ENCODE results near the gene STUB1. TPM values are rescaled to one million over a fixed set of nuclear protein-coding genes. Genes with fewer than 3 reads are reported as not detected.

Gene STUB1
- total and polyA plus RNA-seq, 4 donors = 32.4 to 74.4 (median 50.2) TPM

DNA sequence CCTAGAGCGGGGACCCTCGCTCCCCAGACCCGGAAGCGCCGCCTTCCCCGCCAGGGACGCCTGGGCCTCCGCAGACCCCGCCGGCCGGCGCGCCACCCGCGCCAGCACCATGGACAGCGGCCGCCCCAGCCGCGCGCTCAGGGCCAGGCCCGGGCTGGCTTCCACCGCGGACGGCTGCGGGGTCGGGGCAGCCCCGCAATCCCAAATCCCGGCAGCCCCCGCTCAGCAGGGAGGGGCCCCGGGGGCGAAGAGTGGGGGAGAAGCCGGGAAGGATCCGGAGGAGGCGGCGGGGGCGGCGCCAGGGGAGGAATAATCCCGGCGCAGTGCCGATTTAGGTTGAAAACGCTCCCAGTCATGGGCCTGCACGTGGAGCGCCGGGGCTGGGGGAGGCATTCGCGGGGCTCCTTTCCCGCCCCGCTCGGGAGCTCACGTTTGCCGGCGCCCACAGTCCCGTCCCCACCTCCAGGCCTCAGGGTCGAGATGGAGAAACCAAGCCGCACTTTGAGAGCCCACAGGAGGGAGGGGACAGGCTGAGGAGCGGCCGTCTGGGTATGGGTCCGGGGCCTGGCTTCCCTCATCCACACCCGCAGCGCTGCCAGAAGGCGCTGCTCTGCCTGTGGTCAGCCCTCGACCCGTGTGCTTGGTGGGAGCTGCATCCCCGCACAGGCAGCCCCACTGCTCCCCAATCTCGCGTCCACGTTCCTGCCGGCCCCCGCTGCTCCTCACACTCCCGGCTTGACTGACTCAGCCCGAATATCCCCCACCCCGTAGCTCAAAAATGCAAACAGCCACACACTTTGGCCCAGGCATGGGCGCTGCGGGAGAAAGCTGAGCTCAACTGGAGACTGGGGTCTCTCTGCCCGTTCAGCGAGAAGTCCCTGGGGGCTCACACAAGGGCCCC is 20.7 kb downstream of the STUB1 start:
- Histone ChIP-seq H3K4me3 (ENCODE audit: low read depth in 1 of 3, low read length in 3 of 3) (no peak overlapping the region), H3K9me3 (ENCODE audit: control insufficient read depth in 4 of 4, low read length in 3 of 4) (no peaks in the 10 kb centered on the region), H3K27ac (ENCODE audit: low read depth in 1 of 2, low read length in 2 of 2) (no peak overlapping the region), H3K9ac (ENCODE audit: low read depth in 1 of 2, low read length in 2 of 2) (no peak overlapping the region), H3K4me1 (ENCODE audit: control insufficient read depth in 4 of 4, insufficient read depth in 4 of 4, low read length in 3 of 4) (peaks cover 0 to 3% (median 0%) of the 10 kb centered on the region in 4 donors), H3K27me3 (ENCODE audit: control insufficient read depth in 4 of 4, insufficient read depth in 4 of 4, low read length in 3 of 4) (peaks cover 2 to 20% (median 7%) of the 10 kb centered on the region in 4 donors), H3K36me3 (ENCODE audit: control insufficient read depth in 4 of 4, insufficient read depth in 3 of 4, low read depth in 1 of 4, low read length in 3 of 4) (no peaks in the 10 kb centered on the region)
- TF ChIP-seq, protein P1, sequence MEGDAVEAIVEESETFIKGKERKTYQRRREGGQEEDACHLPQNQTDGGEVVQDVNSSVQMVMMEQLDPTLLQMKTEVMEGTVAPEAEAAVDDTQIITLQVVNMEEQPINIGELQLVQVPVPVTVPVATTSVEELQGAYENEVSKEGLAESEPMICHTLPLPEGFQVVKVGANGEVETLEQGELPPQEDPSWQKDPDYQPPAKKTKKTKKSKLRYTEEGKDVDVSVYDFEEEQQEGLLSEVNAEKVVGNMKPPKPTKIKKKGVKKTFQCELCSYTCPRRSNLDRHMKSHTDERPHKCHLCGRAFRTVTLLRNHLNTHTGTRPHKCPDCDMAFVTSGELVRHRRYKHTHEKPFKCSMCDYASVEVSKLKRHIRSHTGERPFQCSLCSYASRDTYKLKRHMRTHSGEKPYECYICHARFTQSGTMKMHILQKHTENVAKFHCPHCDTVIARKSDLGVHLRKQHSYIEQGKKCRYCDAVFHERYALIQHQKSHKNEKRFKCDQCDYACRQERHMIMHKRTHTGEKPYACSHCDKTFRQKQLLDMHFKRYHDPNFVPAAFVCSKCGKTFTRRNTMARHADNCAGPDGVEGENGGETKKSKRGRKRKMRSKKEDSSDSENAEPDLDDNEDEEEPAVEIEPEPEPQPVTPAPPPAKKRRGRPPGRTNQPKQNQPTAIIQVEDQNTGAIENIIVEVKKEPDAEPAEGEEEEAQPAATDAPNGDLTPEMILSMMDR (IDR thresholded peaks at IDR 0.05; ENCODE audit: low read depth, low read length, missing input control) = no peak
- TF ChIP-seq, protein P2, sequence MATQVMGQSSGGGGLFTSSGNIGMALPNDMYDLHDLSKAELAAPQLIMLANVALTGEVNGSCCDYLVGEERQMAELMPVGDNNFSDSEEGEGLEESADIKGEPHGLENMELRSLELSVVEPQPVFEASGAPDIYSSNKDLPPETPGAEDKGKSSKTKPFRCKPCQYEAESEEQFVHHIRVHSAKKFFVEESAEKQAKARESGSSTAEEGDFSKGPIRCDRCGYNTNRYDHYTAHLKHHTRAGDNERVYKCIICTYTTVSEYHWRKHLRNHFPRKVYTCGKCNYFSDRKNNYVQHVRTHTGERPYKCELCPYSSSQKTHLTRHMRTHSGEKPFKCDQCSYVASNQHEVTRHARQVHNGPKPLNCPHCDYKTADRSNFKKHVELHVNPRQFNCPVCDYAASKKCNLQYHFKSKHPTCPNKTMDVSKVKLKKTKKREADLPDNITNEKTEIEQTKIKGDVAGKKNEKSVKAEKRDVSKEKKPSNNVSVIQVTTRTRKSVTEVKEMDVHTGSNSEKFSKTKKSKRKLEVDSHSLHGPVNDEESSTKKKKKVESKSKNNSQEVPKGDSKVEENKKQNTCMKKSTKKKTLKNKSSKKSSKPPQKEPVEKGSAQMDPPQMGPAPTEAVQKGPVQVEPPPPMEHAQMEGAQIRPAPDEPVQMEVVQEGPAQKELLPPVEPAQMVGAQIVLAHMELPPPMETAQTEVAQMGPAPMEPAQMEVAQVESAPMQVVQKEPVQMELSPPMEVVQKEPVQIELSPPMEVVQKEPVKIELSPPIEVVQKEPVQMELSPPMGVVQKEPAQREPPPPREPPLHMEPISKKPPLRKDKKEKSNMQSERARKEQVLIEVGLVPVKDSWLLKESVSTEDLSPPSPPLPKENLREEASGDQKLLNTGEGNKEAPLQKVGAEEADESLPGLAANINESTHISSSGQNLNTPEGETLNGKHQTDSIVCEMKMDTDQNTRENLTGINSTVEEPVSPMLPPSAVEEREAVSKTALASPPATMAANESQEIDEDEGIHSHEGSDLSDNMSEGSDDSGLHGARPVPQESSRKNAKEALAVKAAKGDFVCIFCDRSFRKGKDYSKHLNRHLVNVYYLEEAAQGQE (IDR thresholded peaks at IDR 0.05) = peak; percentile 96
- 9% methylated on average over 76 of the region's 76 CpGs for WGBS
- DNase-seq (ENCODE audit: low spot score) = peak; percentile 60

- TF ChIP-seq JUND (IDR thresholded peaks at IDR 0.05) = no peak
- no peak for TF ChIP-seq MAX (IDR thresholded peaks at IDR 0.05)
- TF ChIP-seq, protein P1 (IDR thresholded peaks at IDR 0.05; ENCODE audit: low read depth, low read length, missing input control) = no peak
- no peak for TF ChIP-seq GABPA (IDR thresholded peaks at IDR 0.05 in 1 of 2, conservative IDR thresholded peaks at IDR 0.05 in 1 of 2)
- TF ChIP-seq TAF1 (conservative IDR thresholded peaks at IDR 0.05) = no peak
- no peak for TF ChIP-seq HNF4G (IDR thresholded peaks at IDR 0.05)
- no peak for TF ChIP-seq FOXA2 (IDR thresholded peaks at IDR 0.05)
- TF ChIP-seq HNF4A (conservative IDR thresholded peaks at IDR 0.05) = no peak
- no peak for TF ChIP-seq RAD21 (IDR thresholded peaks at IDR 0.05)
- TF ChIP-seq, protein P3, sequence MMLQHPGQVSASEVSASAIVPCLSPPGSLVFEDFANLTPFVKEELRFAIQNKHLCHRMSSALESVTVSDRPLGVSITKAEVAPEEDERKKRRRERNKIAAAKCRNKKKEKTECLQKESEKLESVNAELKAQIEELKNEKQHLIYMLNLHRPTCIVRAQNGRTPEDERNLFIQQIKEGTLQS (IDR thresholded peaks at IDR 0.05) = no peak
- TF ChIP-seq FOXA1 (IDR thresholded peaks at IDR 0.05) = no peak
- no peak for TF ChIP-seq RXRA (IDR thresholded peaks at IDR 0.05)
- DNase-seq (ENCODE audit: low spot score) = no peak
- Histone ChIP-seq H3K27me3 (ENCODE audit: control insufficient read depth in 4 of 4, insufficient read depth in 4 of 4, low read length in 3 of 4) (peaks cover 2 to 21% (median 9%) of the 10 kb centered on the region in 4 donors), H3K4me1 (ENCODE audit: control insufficient read depth in 4 of 4, insufficient read depth in 4 of 4, low read length in 3 of 4) (peaks cover 0 to 3% (median 0%) of the 10 kb centered on the region in 4 donors), H3K9ac (ENCODE audit: low read depth in 1 of 2, low read length in 2 of 2) (no peak overlapping the region), H3K9me3 (ENCODE audit: control insufficient read depth in 4 of 4, low read length in 3 of 4) (no peaks in the 10 kb centered on the region), H3K27ac (ENCODE audit: low read depth in 1 of 2, low read length in 2 of 2) (no peak overlapping the region), H3K36me3 (ENCODE audit: control insufficient read depth in 4 of 4, insufficient read depth in 3 of 4, low read depth in 1 of 4, low read length in 3 of 4) (no peaks in the 10 kb centered on the region), H3K4me3 (ENCODE audit: low read depth in 1 of 3, low read length in 3 of 3) (no peak overlapping the region)
- WGBS = 81% methylated on average over 19 of the region's 19 CpGs
Measured at GRCh38 chr16:702341-702740, 22.1 kb downstream of the STUB1 start.

Measured in liver (tissue), 9 donors.